GM23248 (cell line): ENCODE results near the gene HADHB. TPM values are rescaled to one million over a fixed set of nuclear protein-coding genes. Genes with fewer than 3 reads are reported as not detected.
A peak's percentile ranks its signal among the peaks of the same experiment; 100 is the strongest.

Experiments
- DNase-seq: peaks from one replicate; pipeline ENCODE4 v3.0.0-alpha.2; 2015
- H2AFZ ChIP-seq: fragments of 200-600 bp; sonication (generic); 2 replicates; pipeline ENCODE4 v1.6.1; 2016; ENCODE audit warnings: antibody characterized with exemption
- H3F3A ChIP-seq: fragments of 200-600 bp; sonication (generic); 2 replicates; pipeline ENCODE4 v1.6.1; 2016; ENCODE audit warnings: mild to moderate bottlenecking, antibody characterized with exemption, mixed run types; ENCODE audit not compliant: insufficient read depth
- H3K27ac ChIP-seq: fragments of 200-600 bp; sonication (generic); 2 replicates; pipeline ENCODE4 v1.5.1; 2016; ENCODE audit warnings: mild to moderate bottlenecking
- H3K27me3 ChIP-seq: fragments of 200-600 bp; sonication (generic); replicated peaks from 2 replicates; pipeline ENCODE4 v1.6.1; 2016; ENCODE audit warnings: mild to moderate bottlenecking; ENCODE audit not compliant: insufficient read depth
- H3K36me3 ChIP-seq: fragments of 200-600 bp; sonication (generic); 2 replicates; pipeline ENCODE4 v1.6.1; 2016; ENCODE audit warnings: low read depth, mild to moderate bottlenecking
- H3K4me1 ChIP-seq: fragments of 200-600 bp; sonication (generic); 2 replicates; pipeline ENCODE4 v1.6.1; 2016; ENCODE audit warnings: mild to moderate bottlenecking; ENCODE audit not compliant: insufficient read depth
- H3K4me2 ChIP-seq: fragments of 200-600 bp; sonication (generic); one replicate; pipeline ENCODE4 v1.6.1; 2016; ENCODE audit warnings: mild to moderate bottlenecking; ENCODE audit not compliant: unreplicated experiment
- H3K4me3 ChIP-seq: fragments of 200-600 bp; sonication (generic); 2 replicates; pipeline ENCODE4 v1.5.1; 2016; ENCODE audit warnings: mild to moderate bottlenecking
- H3K79me2 ChIP-seq: fragments of 200-600 bp; sonication (generic); 2 replicates; pipeline ENCODE4 v1.6.1; 2016; ENCODE audit warnings: mild to moderate bottlenecking; ENCODE audit not compliant: insufficient read depth
- H3K9ac ChIP-seq: fragments of 200-600 bp; sonication (generic); 2 replicates; pipeline ENCODE4 v1.6.1; 2016; ENCODE audit warnings: mild to moderate bottlenecking
- H3K9me2 ChIP-seq: fragments of 200-600 bp; sonication (generic); 2 replicates; pipeline ENCODE4 v1.6.1; 2016; ENCODE audit warnings: mixed run types, mild to moderate bottlenecking, moderate library complexity; ENCODE audit not compliant: insufficient read depth
- H3K9me3 ChIP-seq: fragments of 200-600 bp; sonication (generic); one replicate; pipeline ENCODE4 v1.6.1; 2017; ENCODE audit warnings: low read depth
- H4K20me1 ChIP-seq: fragments of 200-600 bp; sonication (generic); 2 replicates; pipeline ENCODE4 v1.6.0; 2016; ENCODE audit not compliant: insufficient read depth
- EZH2 ChIP-seq: fragments of 200-600 bp; sonication (generic); IDR thresholded peaks from 2 replicates; pipeline ENCODE4 v1.6.1; 2018; ENCODE audit warnings: antibody characterized with exemption, mild to moderate bottlenecking; ENCODE audit not compliant: insufficient read depth, poor library complexity, severe bottlenecking
- EZH2phosphoT487 ChIP-seq: fragments of 200-600 bp; sonication (generic); IDR thresholded peaks from 2 replicates; pipeline ENCODE4 v1.6.1; 2018; ENCODE audit warnings: antibody characterized with exemption, moderate library complexity, mild to moderate bottlenecking, low read depth; ENCODE audit not compliant: insufficient read depth
- WGBS, 2 experiments: methylation state at CpG; one replicate each; pipeline ENCODE4 v1.1.6; 2015 to 2017; ENCODE audit warnings: low lambda C conversion rate in 2 of 2, low coverage in 1 of 2; ENCODE audit errors: missing lambda C conversion rate in 2 of 2; 5-methylcytosine and 5-hydroxymethylcytosine counted together
- in situ Hi-C: fragments of 300-500 bp; cut with MboI; formaldehyde crosslinking; loops from 2 replicates; pipeline ENCODE4 v1.15.0; 2020
- polyA plus RNA-seq: library from polyadenylated mRNA; unstranded; fragments of >200 nt; fragmentation: Nextera tagmentation; extraction: Ambion mirVana; gene quantifications from 2 replicates; pipeline ENCODE4 v1.2.1, GENCODE V29; 2016
- total RNA-seq: library from RNA; depleted of rRNA; stranded (reverse); fragments of >200 nt; shearing (Covaris generic); gene quantifications from 2 replicates; pipeline ENCODE4 v1.2.3, GENCODE V29; 2014

Gene HADHB
- total and polyA plus RNA-seq, 2 experiments from 2014 or later = 99.2 to 140 TPM

DNA sequence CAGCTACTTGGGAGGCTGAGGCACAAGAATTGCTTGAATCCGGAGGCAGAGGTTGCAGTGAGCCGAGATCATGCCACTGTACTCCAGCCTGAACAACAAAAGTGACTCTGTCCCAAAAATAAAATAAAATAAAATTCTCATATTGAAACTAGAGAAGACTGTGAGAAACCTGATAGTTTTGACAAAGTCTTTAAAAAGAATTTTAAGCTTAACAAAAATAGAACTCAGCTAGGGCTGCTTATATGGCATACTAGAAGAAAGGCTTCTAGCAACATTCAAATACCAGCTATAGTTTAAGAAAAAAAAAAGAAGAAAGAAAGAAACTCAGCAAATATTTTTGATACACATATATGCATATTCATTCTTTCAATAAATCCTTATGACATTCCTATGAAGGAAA lies 13.9 kb upstream of the HADHB start:
- Histone ChIP-seq H3K27ac (no peak overlapping the region), H3K4me1 (no peaks in the 10 kb centered on the region), H3K36me3 (peaks cover 90% of the 10 kb centered on the region), H3K27me3 (no peaks in the 10 kb centered on the region), H3K79me2 (no peaks in the 10 kb centered on the region), H3K4me2 (no peak overlapping the region), H4K20me1 (no peaks in the 10 kb centered on the region), H3K9ac (no peak overlapping the region), H3K9me3 (no peaks in the 10 kb centered on the region), H3K9me2 (no peaks in the 10 kb centered on the region), H3K4me3 (no peak overlapping the region), H2AFZ (no peak overlapping the region), H3F3A (no peaks in the 10 kb centered on the region)
- TF ChIP-seq EZH2 = no peak
- no peak for TF ChIP-seq EZH2phosphoT487
- no peak for DNase-seq
- in situ Hi-C loops = no loop called here
- WGBS, 2 experiments = 96 to 100% methylated on average over 2 of the region's 2 CpGs

- Histone ChIP-seq H3K9me2 (no peaks in the 10 kb centered on the region), H3K9ac (no peak overlapping the region), H3K4me1 (peaks cover 6% of the 10 kb centered on the region; the same call in 1 of the 2 replicates), H3K4me3 (no peak overlapping the region), H3K27me3 (no peaks in the 10 kb centered on the region), H2AFZ (no peak overlapping the region), H3K27ac (no peak overlapping the region), H3K9me3 (no peaks in the 10 kb centered on the region), H3K79me2 (peaks cover 34% of the 10 kb centered on the region), H3F3A (no peaks in the 10 kb centered on the region), H4K20me1 (peaks cover 6% of the 10 kb centered on the region; the same call in 1 of the 2 replicates), H3K4me2 (no peak overlapping the region), H3K36me3 (peaks cover 69% of the 10 kb centered on the region)
- TF ChIP-seq EZH2 (no peak), EZH2phosphoT487 (no peak)
- 78 to 80% methylated on average over 9 of the region's 9 CpGs for WGBS, 2 experiments
- DNase-seq = peak; percentile 9
- in situ Hi-C loops = no loop called here
Measured at GRCh38 chr2:26235089-26235488, 9.7 kb upstream of the HADHB start.

DNA sequence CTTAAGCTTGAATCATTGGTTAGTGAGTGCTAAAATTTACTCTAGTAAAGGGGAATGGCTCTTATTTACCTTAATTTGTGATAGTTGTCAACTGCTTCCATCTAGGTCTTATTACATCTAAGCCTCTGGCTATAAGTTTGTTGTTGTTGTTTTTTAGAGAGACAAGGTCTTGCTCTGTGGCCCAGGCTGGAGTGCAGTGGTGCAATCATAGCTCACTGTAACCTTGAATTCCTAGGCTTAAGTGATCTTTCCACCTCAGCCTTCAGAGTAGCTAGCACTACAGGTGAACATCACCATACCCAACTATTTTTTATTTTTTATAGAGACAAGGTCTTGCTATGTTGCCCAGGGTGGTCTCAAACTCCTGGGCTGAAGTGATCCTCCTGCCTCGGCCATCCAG lies 6.9 kb upstream of the HADHB start:
- in situ Hi-C loops = no loop called here
- WGBS, 2 experiments = 52 to 71% methylated on average over 1 of the region's 1 CpG
- H3K4me2 ChIP-seq = no peak overlapping the region

GRCh38 chr2:26238311-26238958 lies 6.3 kb upstream of the HADHB start:
- peaks cover 68% of the 10 kb centered on the region for H3K79me2 ChIP-seq
- H2AFZ ChIP-seq = no peak overlapping the region
- TF ChIP-seq EZH2phosphoT487 (no peak), EZH2 (no peak)
- no peak overlapping the region for H3K4me3 ChIP-seq
- peak; percentile 45 for DNase-seq
- H3K36me3 ChIP-seq = peaks cover 41% of the 10 kb centered on the region
- no peak overlapping the region for H3K27ac ChIP-seq
- WGBS, 2 experiments = 59 to 69% methylated on average over 4 of the region's 4 CpGs
- in situ Hi-C loops = no loop called here
- no peaks in the 10 kb centered on the region for H3K9me2 ChIP-seq
- no peaks in the 10 kb centered on the region for H3K27me3 ChIP-seq
- no peaks in the 10 kb centered on the region for H3K9me3 ChIP-seq
- H3K4me2 ChIP-seq = no peak overlapping the region
- H3K4me1 ChIP-seq = peaks cover 18% of the 10 kb centered on the region; the same call in 1 of the 2 replicates
- H4K20me1 ChIP-seq = peaks cover 6% of the 10 kb centered on the region; the same call in 1 of the 2 replicates
- no peak overlapping the region for H3K9ac ChIP-seq
- H3F3A ChIP-seq = peaks cover 4% of the 10 kb centered on the region; the same call in 1 of the 2 replicates

More for the DNA sequence above, 6.9 kb upstream of the HADHB start:
- no peak for TF ChIP-seq EZH2
- no peak for TF ChIP-seq EZH2phosphoT487
- no peaks in the 10 kb centered on the region for H3F3A ChIP-seq
- no peak overlapping the region for H3K4me3 ChIP-seq
- no peak for DNase-seq
- peaks cover 47% of the 10 kb centered on the region for H3K36me3 ChIP-seq
- no peak overlapping the region for H2AFZ ChIP-seq
- peaks cover 6% of the 10 kb centered on the region; the same call in 1 of the 2 replicates for H4K20me1 ChIP-seq
- peaks cover 62% of the 10 kb centered on the region for H3K79me2 ChIP-seq
- no peak overlapping the region for H3K9ac ChIP-seq
- H3K4me1 ChIP-seq = peaks cover 18% of the 10 kb centered on the region; the same call in 1 of the 2 replicates
- H3K27ac ChIP-seq = no peak overlapping the region
- H3K27me3 ChIP-seq = no peaks in the 10 kb centered on the region
- no peaks in the 10 kb centered on the region for H3K9me3 ChIP-seq
- H3K9me2 ChIP-seq = no peaks in the 10 kb centered on the region
